H1 (cell line): ENCODE results near the gene CORIN. TPM values are rescaled to one million over a fixed set of nuclear protein-coding genes. Genes with fewer than 3 reads are reported as not detected.

Experiments used
- JUND ChIP-seq: IDR thresholded peaks from 2 replicates; pipeline ENCODE4 v1.6.1; 2011; ENCODE audit warnings: mild to moderate bottlenecking, improper control_type of control experiment, low read length
- RBBP5 ChIP-seq: IDR thresholded peaks from 2 replicates; pipeline ENCODE4 v1.7.1; 2012; ENCODE audit warnings: low read depth, mild to moderate bottlenecking, inconsistent platforms, low read length, moderate library complexity, borderline replicate concordance
- SAP30 ChIP-seq: fragments of 300-600 bp; sonication (generic); IDR thresholded peaks from 2 replicates; pipeline ENCODE4 v1.7.1; 2012; ENCODE audit warnings: low read length, moderate library complexity, mild to moderate bottlenecking, inconsistent platforms; ENCODE audit not compliant: insufficient read depth, insufficient replicate concordance
- TCF12 ChIP-seq: IDR thresholded peaks from 2 replicates; pipeline ENCODE4 v1.6.1; 2011; ENCODE audit warnings: low read depth, mild to moderate bottlenecking, low read length
- polyA plus RNA-seq, 7 experiments: library from polyadenylated mRNA; depleted of rRNA in 3 of 7; stranded (reverse) in 5 of 7; unstranded in 2 of 7; fragments of >200 nt in 5 of 7; fragments of 200-250 nt in 2 of 7; gene quantifications; 1 replicate in 5 of 7; 2 replicates in 1 of 7; 4 replicates in 1 of 7; pipeline versions ENCODE4 v1.2.1 to v1.2.3, GENCODE V29; 2011 to 2013; ENCODE audit warnings: missing spikeins in 2 of 7, mixed read lengths in 2 of 7
- total RNA-seq: library from RNA; stranded (reverse); fragmentation: NEBNext Ultra II Directional; extraction: Animal tissue kit (Norgen Biotek cat#: 25700); gene quantifications from 2 replicates; pipeline ENCODE4 v1.2.1, GENCODE V29; 2021

The CORIN gene
- total and polyA plus RNA-seq, 2 of the 8 experiments (the other 6 are each of a cell fraction or from before 2014, with no cell fraction given), result 0.09 to 0.32 TPM

GRCh38 chr4:47736555-47736954 lies 101.3 kb downstream of the CORIN start (continued):
- TF ChIP-seq SAP30 (no peak), TCF12 (no peak), JUND (no peak), RBBP5 (no peak)
